HG03378 (cell line): ENCODE data around the gene ASTL.
"Not testable (repeated sequence)": the region's sequence is repeated elsewhere in the genome, so short reads cannot be mapped to it uniquely, and the experiment has no call there.

Source experiments
- ATAC-seq: cut with Tn5 transposase; IDR thresholded peaks from one replicate; pipeline ENCODE4 v1.9.1; 2021; ENCODE audit warnings: mild to moderate bottlenecking, moderate library complexity; ENCODE audit not compliant: unreplicated experiment

ASTL gene

DNA sequence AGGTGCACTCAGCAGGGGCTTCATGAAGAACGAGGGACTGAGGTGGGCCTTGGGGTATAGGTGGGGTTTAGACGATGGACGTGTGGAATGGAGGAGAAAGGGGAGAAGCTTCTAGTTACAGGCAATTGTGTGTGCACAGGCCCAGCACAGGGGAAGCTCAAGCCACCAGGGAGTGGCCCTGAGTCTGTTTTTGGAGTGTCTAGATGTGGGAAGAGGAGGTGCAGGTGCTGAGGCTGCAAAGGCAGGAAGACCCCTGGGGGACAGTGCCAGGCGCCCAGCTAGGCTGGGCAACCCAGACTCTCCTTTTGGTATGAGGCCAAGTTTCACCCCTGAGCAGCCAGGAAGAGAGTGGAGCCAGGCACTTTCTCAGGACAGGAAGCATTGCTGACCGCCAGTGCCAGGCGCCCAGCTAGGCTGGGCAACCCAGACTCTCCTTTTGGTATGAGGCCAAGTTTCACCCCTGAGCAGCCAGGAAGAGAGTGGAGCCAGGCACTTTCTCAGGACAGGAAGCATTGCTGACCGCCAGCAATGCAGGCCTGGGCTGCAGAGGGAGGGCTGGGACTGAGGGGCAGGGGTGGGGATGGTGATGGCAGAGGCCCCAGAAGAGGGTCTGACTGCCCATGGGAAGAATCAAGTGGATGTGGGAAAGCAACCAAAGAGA lies 53.3 kb downstream of the ASTL start:
- not testable (repeated sequence) for ATAC-seq

GRCh38 chr2:96083989-96084857 lies 54.1 kb downstream of the ASTL start:
- no peak for ATAC-seq

- ATAC-seq = no peak
Observed at GRCh38 chr2:96083064-96083939, 55.0 kb downstream of the ASTL start.

DNA sequence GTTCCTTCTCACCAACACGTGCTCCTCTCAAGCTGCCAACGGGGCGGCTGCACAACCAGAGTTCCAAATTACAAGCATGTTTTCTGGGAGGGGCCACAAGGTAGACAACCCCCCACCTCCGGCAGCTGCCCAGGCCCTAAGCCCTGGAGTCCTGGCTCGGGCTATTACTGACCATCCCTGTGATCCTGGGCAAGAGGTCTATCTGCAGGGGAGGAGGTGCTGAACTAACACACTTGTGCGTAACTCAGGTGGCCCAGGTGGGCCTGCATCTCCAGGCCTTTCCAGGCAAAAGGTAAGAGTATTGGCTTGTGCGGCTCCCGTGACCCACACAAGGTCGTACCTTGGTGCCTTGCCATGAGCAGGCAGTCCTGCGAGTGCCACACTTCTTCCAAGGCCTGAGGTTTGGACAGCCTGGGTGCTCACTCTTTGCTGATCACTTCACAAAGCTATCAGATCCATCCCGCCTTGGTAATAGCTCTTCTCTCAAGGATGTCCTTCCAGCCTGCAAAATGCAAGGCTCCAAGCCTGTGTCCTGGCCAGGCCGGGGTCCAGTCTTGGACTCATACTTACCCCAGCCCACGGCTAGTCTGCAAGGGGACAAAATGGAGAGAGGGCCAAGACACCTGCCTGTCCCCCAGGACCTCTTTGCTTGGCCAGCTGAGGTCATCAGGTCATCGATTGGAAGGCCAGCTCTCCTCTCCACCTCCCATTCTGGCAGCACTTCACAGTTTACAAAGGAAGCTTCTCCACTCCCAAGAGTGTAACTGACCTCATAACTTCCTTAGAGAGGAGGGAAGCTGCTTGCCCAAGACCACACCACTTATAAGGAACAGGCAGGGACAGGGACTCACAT lies 55.9 kb downstream of the ASTL start:
- no peak for ATAC-seq

DNA sequence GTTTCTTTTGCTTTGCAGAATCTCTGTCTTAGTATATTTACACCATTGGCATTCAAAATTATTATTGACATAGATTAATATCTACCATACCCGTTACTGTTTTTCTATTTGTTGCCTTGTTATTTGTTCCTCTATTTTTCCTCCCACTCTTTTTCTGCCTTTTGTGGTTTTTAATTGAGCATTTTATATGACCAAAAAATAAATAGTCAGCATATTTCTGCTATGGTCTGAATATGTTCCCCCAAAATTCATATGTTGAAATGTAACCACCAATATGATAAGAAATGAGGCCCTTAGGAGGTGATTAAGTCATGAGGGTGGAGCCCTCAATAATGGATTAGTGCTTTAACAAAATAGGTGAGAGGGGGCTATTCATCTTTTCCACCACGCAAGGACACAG lies 57.3 kb downstream of the ASTL start:
- ATAC-seq = no peak

DNA sequence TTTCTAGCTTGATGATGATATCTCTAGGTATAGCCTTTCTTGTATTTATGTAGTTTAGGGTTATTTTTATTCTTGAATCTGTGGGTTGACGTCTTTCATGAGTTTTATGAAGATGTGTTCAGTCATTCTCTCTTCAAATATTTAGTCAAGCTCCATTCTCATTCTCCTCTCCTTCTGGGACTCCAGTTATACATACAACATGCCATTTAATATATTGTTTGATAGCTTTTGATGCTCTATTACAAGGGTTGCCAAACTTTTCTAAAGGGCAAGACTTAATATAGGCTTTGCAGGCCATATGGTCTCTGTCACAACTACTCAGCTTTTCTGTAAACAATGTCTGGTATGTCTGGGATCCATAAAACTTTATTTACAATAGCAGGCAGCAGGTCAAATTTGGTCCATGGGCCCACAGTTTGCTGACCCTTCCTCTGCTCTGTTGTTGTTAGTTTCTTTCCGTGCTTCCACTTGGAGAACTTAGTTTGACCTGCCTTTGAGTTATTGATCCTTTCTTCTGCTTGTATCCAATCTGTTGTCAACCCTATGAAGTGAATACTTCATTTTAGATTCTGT lies 63.0 kb downstream of the ASTL start:
- no peak for ATAC-seq

DNA sequence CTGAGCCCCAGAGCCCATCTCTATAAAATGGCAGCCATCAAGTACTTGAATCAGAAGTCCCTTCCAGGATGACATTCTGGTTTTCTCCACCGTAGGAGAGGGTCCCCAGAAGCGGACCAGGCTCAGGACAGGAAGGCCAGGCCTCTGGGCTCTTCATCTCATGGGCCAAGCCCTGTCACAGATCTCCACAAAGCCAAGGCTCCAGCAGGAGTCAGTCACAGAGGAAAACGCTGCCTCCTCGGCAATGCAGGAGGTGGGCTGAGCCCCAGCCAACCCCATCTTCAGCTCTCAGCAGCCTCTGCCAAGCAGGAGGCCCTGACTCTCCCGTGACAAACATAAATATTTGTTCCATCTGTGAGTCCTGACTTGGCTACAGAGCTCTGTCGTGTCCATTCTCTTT lies 64.1 kb downstream of the ASTL start:
- ATAC-seq = no peak

GRCh38 chr2:96073170-96073775 lies 65.0 kb downstream of the ASTL start:
- no peak for ATAC-seq
